ENCODE measurements around the gene ARL11.

GRCh38 chr13:49679246-49679645, 50.9 kb downstream of the ARL11 start:
- peak; percentile 8 for TF ChIP-seq CTCF (IDR thresholded peaks at IDR 0.05; ENCODE audit: insufficient read depth, low read depth, low read length)
- TF ChIP-seq EZH2 (IDR thresholded peaks at IDR 0.05; ENCODE audit: insufficient read depth, low read length), result no peak

All from astrocyte (in vitro differentiated cells and primary cell).